Ovary (tissue), 9 donors: Measurements from ENCODE around the gene ENTPD8. TPM values are rescaled to one million over a fixed set of nuclear protein-coding genes. Genes with fewer than 3 reads are reported as not detected.
A peak's percentile ranks its signal among the peaks of the same experiment; 100 is the strongest.

Experiments
- DNase-seq, 5 donors: peaks; one replicate each; pipeline ENCODE4 v3.0.0-alpha.2; 2019 to 2020
- H3K27ac ChIP-seq, 2 donors: fragments of 200-600 bp; one replicate each; pipeline versions ENCODE4 v1.5.1 to v1.8.0; 2019 to 2022
- H3K27me3 ChIP-seq: fragments of 200-600 bp; one replicate; pipeline ENCODE4 v1.8.0; 2022
- H3K36me3 ChIP-seq: fragments of 200-600 bp; sonication (generic); one replicate; pipeline ENCODE4 v1.5.1; 2019
- H3K4me1 ChIP-seq: one replicate; pipeline ENCODE4 v1.8.1; 2013; ENCODE audit warnings: mild to moderate bottlenecking, moderate library complexity; ENCODE audit not compliant: insufficient read depth
- H3K4me3 ChIP-seq: fragments of 200-600 bp; sonication (generic); one replicate; pipeline ENCODE4 v1.5.1; 2017
- H3K9me3 ChIP-seq, 2 donors: fragments of 200-600 bp in 1 of 2; sonication (generic) in 1 of 2; one replicate each; pipeline versions ENCODE4 v1.5.1 to v1.8.1; 2013 to 2019; ENCODE audit warnings: mild to moderate bottlenecking in 1 of 2, moderate library complexity in 1 of 2
- EP300 ChIP-seq: sonication (generic); formaldehyde crosslinking; IDR thresholded peaks from one replicate; pipeline ENCODE4 v1.6.1; 2017; ENCODE audit warnings: antibody characterized with exemption
- POLR2A ChIP-seq: fragments of 450-650 bp; IDR thresholded peaks from one replicate; pipeline ENCODE4 v1.6.1; 2017; ENCODE audit warnings: antibody characterized with exemption, mild to moderate bottlenecking, moderate library complexity
- WGBS, 3 donors: extraction: QIAGEN DNeasy Blood & Tissue Kit in 1 of 3; methylation state at CpG; one replicate each; pipeline versions ENCODE4 v1.1.5 to v1.1.7; 2013 to 2017; 5-methylcytosine and 5-hydroxymethylcytosine counted together
- intact Hi-C, 4 donors: fragments of 100-400 bp; cut with DNase I; formaldehyde crosslinking; loops; one replicate each; pipeline versions ENCODE4 v1.11.0 to v1.15.1; 2022 to 2023
- polyA plus RNA-seq, 2 donors: library from polyadenylated mRNA; stranded (reverse); fragments of 200-250 nt in 1 of 2; fragments of 350-450 nt in 1 of 2; fragmentation: Illumina TruSeq in 1 of 2; extraction: RNeasy Lipid Tissue Mini Kit (QIAGEN cat#74804) in 1 of 2; gene quantifications; one replicate each; pipeline ENCODE4 v1.2.3, GENCODE V29; 2013 to 2014
- total RNA-seq, 7 donors: library from RNA; depleted of rRNA in 2 of 7; stranded (reverse); fragments of >200 nt in 2 of 7; fragmentation: NEBNext Ultra II Directional in 3 of 7; extraction: Animal tissue kit (Norgen Biotek cat#: 25700) in 3 of 7; gene quantifications; one replicate each; pipeline versions ENCODE4 v1.1.0 to v1.2.4, GENCODE V29; 2016 to 2023
- TF ChIP-seq, protein P1 (sequence below), 3 donors: fragments of 450-650 bp in 2 of 3; fragments of 200-600 bp in 1 of 3; IDR thresholded peaks; one replicate each; pipeline versions ENCODE4 v1.5.1 to v1.8.0; 2016 to 2022; ENCODE audit warnings: antibody characterized with exemption in 3 of 3, mild to moderate bottlenecking in 1 of 3
- donor health status: DM: no; HTN: no; CAD: no; lungs with moderate emphysema.
- donor health status: DM: no; HTN: no; CAD: no.
- donor health status: Bipolar disorder and iron deficiency.
- donor health status: DM: yes; HTN: yes; CAD: no.
- donor health status: DM: no; HTN: no; CAD: no.
- donor health status: DM: yes; HTN: yes; CAD: no.

The ENTPD8 gene
- total and polyA plus RNA-seq, 9 donors = 0.10 to 0.57 (median 0.17) TPM; not detected in 3

DNA sequence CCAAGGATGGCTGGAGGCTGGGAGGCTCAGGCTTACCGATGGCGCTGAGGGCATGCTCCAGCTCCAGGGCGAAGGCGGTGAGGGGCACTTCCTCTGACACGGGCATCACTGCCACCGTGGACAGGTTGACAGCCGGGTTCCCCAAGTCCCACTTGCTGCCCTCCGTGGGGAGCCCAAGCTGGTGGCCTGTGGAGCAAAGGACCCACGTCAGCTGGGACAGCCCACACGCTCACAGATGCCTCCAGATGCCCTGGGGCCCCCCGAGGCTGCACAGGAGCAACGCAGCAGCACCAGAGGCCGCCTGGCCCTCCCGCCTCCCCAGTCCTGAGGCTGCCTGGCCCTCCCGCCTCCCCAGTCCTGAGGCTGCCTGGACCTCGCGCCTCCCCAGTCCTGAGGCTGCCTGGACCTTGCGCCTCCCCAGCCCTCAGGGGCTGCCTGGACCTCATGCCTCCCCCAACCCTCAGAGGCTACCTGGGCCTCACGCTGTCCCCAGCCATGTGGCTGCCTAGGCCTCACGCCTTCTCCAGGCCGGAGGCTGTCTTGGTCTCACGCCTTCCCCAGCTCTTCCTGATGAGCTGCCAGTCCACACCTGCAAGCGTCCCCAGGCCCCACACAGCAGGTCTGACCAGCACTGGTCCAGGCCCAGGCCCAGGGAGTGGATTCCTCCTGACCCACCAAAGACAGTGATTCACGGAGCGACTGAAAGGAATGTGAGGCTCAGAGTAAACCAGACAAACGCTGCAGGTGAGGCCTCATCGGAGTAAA lies 43.6 kb upstream of the ENTPD8 start:
- no peak overlapping the region for H3K27ac ChIP-seq
- no peak overlapping the region for H3K4me3 ChIP-seq
- 92 to 95% (median 95%) methylated on average over 23 to 27 of the region's 27 CpGs for WGBS, 3 donors
- no peaks in the 10 kb centered on the region for H3K9me3 ChIP-seq
- no peaks in the 10 kb centered on the region for H3K27me3 ChIP-seq
- no peaks in the 10 kb centered on the region for H3K36me3 ChIP-seq
- intact Hi-C loops = no loop called here
- H3K4me1 ChIP-seq = peaks cover 2% of the 10 kb centered on the region
- peak in 2 of 5 donors; percentile 7 to 28 for DNase-seq
- TF ChIP-seq POLR2A = no peak
- TF ChIP-seq EP300 = no peak
- TF ChIP-seq, protein P1, sequence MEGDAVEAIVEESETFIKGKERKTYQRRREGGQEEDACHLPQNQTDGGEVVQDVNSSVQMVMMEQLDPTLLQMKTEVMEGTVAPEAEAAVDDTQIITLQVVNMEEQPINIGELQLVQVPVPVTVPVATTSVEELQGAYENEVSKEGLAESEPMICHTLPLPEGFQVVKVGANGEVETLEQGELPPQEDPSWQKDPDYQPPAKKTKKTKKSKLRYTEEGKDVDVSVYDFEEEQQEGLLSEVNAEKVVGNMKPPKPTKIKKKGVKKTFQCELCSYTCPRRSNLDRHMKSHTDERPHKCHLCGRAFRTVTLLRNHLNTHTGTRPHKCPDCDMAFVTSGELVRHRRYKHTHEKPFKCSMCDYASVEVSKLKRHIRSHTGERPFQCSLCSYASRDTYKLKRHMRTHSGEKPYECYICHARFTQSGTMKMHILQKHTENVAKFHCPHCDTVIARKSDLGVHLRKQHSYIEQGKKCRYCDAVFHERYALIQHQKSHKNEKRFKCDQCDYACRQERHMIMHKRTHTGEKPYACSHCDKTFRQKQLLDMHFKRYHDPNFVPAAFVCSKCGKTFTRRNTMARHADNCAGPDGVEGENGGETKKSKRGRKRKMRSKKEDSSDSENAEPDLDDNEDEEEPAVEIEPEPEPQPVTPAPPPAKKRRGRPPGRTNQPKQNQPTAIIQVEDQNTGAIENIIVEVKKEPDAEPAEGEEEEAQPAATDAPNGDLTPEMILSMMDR (IDR thresholded peaks at IDR 0.05) = no peak

DNA sequence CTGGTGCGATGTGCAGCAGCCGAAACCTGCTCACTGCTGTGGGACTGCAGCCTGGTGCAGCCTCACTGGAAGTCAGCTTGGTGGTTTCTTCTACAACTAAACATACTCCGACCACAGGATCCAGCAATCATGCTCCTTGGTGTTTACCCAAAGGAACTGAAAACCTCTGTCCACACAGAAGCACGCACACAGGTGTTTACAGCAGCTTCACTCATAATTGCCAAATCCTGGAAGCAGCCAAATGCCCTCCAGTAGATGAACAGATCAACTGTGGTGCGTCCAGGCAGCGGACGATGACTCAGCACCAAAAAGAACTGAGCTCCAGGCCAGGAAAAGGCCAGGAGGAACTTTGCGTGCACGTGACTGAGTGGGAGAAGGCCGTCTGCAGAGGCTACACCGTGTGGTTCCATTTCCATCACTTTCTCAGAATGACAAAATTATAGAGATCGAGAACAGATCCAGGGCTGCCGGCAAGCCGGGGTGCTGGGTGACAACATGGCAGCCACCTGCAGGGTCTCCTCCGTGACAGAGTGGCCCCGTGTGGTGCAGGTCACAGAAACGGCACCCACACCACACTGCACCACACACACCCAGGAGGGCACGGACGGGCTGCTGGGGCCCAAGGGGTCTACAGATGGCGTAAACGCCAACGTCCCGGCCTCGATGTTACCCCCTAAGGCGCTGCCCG lies 41.1 kb upstream of the ENTPD8 start:
- peak overlapping the region in 1 of 2 donors; percentile 30 for H3K27ac ChIP-seq
- no peak overlapping the region for H3K4me3 ChIP-seq
- H3K9me3 ChIP-seq = no peaks in the 10 kb centered on the region
- H3K27me3 ChIP-seq = no peaks in the 10 kb centered on the region
- H3K36me3 ChIP-seq = no peaks in the 10 kb centered on the region
- H3K4me1 ChIP-seq = peaks cover 4% of the 10 kb centered on the region
- intact Hi-C loops = no loop called here
- 56 to 64% (median 58%) methylated on average over 26 of the region's 26 CpGs for WGBS, 3 donors
- TF ChIP-seq EP300 (no peak), POLR2A (no peak)
- TF ChIP-seq, protein P1 (IDR thresholded peaks at IDR 0.05) = no peak
- peak; percentile 64 to 75 (median 67) for DNase-seq

DNA sequence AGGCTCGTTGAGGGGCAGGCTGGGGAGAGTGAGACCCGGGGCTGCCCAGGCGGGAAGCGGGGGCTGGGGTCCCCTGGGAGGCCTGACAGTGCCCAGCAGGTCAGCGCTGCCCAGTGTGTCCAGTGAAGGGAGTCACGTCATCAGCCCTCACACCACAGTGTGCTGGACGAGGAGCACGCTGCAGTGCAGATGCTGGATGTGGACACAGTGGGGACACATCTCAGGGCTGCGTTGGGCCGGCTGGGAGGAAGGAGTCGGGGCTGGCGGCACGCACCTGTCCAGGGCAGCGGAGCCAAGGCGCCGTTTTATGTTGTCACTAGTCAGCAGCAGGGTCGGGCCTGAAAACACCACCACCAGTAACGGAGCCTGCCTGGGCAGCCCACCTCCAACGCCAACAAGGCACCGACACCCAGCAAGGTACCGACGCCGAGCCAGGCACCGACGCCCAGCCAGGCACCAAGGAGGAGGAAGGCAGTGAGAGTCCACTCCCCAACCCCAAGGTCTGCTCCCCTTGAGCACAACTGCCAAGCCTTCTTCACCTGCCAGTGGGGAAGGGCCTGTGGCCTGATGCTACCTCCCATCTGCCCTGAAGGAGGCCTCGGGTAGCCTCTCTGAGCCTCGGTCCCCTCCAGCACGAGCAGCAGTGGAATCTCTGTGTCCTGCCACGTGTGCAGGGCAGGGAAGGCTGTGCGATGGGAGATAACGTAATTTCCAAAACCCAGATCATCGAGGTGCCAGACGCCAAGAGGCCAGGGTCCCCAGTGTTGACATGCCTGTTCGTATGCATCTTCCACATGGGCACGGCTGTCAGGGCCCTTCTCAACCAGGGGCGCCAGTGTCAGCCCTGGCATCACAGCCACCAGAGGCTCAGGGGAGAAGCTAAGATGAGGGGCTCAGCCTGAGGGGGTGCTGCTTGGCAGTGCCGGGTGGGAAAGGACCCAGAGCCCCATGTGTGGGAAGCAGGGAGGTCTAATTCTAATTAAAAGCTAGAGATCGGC lies 39.8 kb upstream of the ENTPD8 start:
- intact Hi-C loops = no loop called here
- no peaks in the 10 kb centered on the region for H3K36me3 ChIP-seq
- no peaks in the 10 kb centered on the region for H3K9me3 ChIP-seq
- 94% methylated on average over 38 of the region's 38 CpGs for WGBS, 3 donors
- no peak overlapping the region for H3K27ac ChIP-seq
- peaks cover 4% of the 10 kb centered on the region for H3K4me1 ChIP-seq
- no peaks in the 10 kb centered on the region for H3K27me3 ChIP-seq
- no peak for TF ChIP-seq EP300
- TF ChIP-seq, protein P1 (IDR thresholded peaks at IDR 0.05) = no peak
- no peak for TF ChIP-seq POLR2A
- no peak overlapping the region for H3K4me3 ChIP-seq
- DNase-seq = peak; percentile 12 to 35 (median 16)
